ENCODE results near the gene HMGXB4. TPM values are rescaled to one million over a fixed set of nuclear protein-coding genes. Genes with fewer than 3 reads are reported as not detected.

Gene HMGXB4
- polyA plus RNA-seq, 2 of the 4 experiments (the other 2 are of a cell fraction), result 12.9 to 29.5 TPM

DNA sequence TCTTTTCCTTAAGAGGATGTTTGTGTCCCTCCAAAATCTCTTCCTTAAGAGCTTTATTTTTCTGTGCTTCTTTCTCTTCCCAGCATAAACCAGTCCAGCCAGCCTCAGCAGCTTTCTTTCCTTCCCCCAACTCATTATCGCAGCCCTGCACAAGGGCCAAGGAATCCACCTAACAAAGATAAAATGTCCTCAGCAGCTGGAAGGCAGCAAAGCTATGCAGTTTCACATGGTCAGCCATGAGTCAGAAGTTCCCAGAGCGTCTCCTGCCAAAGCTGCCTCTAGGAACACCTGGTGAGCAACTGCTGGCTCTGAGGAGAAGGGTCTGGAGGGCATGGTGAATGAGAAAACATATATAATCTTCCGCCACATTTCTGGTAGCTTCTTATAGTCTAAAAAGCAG is 45.3 kb upstream of the HMGXB4 start:
- ChIA-PET POLR2A (no interaction called here), CTCF (interaction anchor here (1.3 to 1.5 kb wide), 2 partner anchors 57 to 60 kb away, joined by 3 read pairs; no protein-coding TSS in a partner anchor)
- no peaks in the 10 kb centered on the region for H3K4me1 ChIP-seq
- H3K27ac ChIP-seq, result no peak overlapping the region
- H3K4me2 ChIP-seq, result no peak overlapping the region
- no peak for DNase-seq (ENCODE audit: low read depth in 1 of 2, low spot score in 1 of 2)
- ATAC-seq, result no peak
- no peaks in the 10 kb centered on the region for H3K9me3 ChIP-seq
- TF ChIP-seq ZFP36 (IDR thresholded peaks at IDR 0.05; ENCODE audit: borderline replicate concordance, partially characterized antibody), result no peak
- no peak for TF ChIP-seq ZSCAN20 (CRISPR knock-in tag; IDR thresholded peaks at IDR 0.05)
- TF ChIP-seq, protein P1, sequence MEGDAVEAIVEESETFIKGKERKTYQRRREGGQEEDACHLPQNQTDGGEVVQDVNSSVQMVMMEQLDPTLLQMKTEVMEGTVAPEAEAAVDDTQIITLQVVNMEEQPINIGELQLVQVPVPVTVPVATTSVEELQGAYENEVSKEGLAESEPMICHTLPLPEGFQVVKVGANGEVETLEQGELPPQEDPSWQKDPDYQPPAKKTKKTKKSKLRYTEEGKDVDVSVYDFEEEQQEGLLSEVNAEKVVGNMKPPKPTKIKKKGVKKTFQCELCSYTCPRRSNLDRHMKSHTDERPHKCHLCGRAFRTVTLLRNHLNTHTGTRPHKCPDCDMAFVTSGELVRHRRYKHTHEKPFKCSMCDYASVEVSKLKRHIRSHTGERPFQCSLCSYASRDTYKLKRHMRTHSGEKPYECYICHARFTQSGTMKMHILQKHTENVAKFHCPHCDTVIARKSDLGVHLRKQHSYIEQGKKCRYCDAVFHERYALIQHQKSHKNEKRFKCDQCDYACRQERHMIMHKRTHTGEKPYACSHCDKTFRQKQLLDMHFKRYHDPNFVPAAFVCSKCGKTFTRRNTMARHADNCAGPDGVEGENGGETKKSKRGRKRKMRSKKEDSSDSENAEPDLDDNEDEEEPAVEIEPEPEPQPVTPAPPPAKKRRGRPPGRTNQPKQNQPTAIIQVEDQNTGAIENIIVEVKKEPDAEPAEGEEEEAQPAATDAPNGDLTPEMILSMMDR (IDR thresholded peaks at IDR 0.05), result no peak
- H3K4me3 ChIP-seq, result no peak overlapping the region
- WGBS (ENCODE audit: missing lambda C conversion rate), result 35% methylated on average over 3 of the region's 3 CpGs
- no peak for FAIRE-seq

DNA sequence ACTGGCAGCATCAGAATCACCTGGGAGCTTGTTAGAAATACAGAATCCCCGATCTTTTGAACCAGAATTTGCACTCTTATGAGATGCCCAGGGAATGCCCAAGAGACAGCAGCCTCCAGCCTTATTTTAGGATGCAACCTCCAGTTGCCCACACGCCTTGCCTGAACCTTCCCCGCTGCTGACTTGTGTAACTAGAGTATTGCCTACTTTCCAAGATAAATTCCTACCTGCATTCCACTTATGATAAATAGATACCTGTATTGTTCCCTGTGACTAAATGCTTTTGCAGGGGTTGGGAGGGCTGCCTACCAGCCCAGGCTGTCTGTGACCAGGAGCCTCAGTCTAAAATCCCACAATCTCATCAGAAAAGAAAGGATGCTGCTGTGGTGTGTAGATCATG is 44.3 kb upstream of the HMGXB4 start:
- ChIA-PET POLR2A (no interaction called here), CTCF (no interaction called here)
- DNase-seq (ENCODE audit: low read depth in 1 of 2, low spot score in 1 of 2), result no peak
- no peak overlapping the region for H3K4me2 ChIP-seq
- no peak for FAIRE-seq
- 56% methylated on average over 3 of the region's 3 CpGs for WGBS (ENCODE audit: missing lambda C conversion rate)
- no peaks in the 10 kb centered on the region for H3K9me3 ChIP-seq
- no peak overlapping the region for H3K4me3 ChIP-seq
- H3K4me1 ChIP-seq, result no peaks in the 10 kb centered on the region
- TF ChIP-seq, protein P2, sequence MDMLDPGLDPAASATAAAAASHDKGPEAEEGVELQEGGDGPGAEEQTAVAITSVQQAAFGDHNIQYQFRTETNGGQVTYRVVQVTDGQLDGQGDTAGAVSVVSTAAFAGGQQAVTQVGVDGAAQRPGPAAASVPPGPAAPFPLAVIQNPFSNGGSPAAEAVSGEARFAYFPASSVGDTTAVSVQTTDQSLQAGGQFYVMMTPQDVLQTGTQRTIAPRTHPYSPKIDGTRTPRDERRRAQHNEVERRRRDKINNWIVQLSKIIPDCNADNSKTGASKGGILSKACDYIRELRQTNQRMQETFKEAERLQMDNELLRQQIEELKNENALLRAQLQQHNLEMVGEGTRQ (IDR thresholded peaks at IDR 0.05), result no peak
- no peak for TF ChIP-seq ELK1 (IDR thresholded peaks at IDR 0.05; ENCODE audit: low read depth, low read length)
- TF ChIP-seq FOSB (CRISPR knock-in tag; IDR thresholded peaks at IDR 0.05), result no peak
- TF ChIP-seq MAFK (IDR thresholded peaks at IDR 0.05; ENCODE audit: partially characterized antibody), result no peak
- TF ChIP-seq RNF2 (IDR thresholded peaks at IDR 0.05; ENCODE audit: borderline replicate concordance, low read depth), result no peak
- no peak for TF ChIP-seq MAZ (IDR thresholded peaks at IDR 0.05; ENCODE audit: borderline replicate concordance, low read depth, low read length)
- no peak for TF ChIP-seq POLR2AphosphoS2 (conservative IDR thresholded peaks at IDR 0.05; ENCODE audit: low read length)
- TF ChIP-seq RARB (CRISPR knock-in tag; IDR thresholded peaks at IDR 0.05), result no peak
- no peak for TF ChIP-seq RAD21 (conservative IDR thresholded peaks at IDR 0.05 in 1 of 2, IDR thresholded peaks at IDR 0.05 in 1 of 2)
- no peak for TF ChIP-seq HES2 (IDR thresholded peaks at IDR 0.05)
- TF ChIP-seq CBX8 (IDR thresholded peaks at IDR 0.05), result no peak
- no peak overlapping the region for H3K27ac ChIP-seq
- no peak for ATAC-seq

DNA sequence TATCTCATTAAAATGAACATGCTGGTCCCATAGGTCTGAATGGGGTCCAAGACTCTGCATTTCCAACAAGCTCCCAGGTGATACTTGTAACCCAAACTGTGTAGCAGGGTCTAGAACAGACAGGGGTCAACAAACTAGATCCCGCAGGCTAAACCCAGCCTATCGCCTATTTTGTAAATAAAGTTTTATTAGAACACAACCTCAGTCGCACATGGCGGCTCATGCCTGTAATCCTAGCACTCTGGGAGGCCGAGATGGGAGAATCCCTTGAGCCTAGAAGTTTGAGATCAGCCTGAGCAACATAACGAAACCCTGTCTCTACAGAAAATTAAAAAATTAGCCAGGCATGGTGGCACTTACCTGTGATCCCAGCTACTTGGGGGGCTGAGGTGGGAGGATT is 42.3 kb upstream of the HMGXB4 start:
- 70% methylated on average over 6 of the region's 6 CpGs for WGBS (ENCODE audit: missing lambda C conversion rate)
- Histone ChIP-seq H3K27ac (no peak overlapping the region), H3K4me1 (no peaks in the 10 kb centered on the region), H3K4me2 (no peak overlapping the region), H3K4me3 (no peak overlapping the region), H3K9me3 (no peaks in the 10 kb centered on the region)
- FAIRE-seq, result no peak
- no peak for ATAC-seq
- TF ChIP-seq RAD21 (conservative IDR thresholded peaks at IDR 0.05 in 1 of 2, IDR thresholded peaks at IDR 0.05 in 1 of 2) (no peak), HES2 (IDR thresholded peaks at IDR 0.05) (no peak), HOXB13 (CRISPR knock-in tag; IDR thresholded peaks at IDR 0.05; ENCODE audit: low read depth) (no peak)
- POLR2A ChIA-PET, result no interaction called here
- DNase-seq (ENCODE audit: low read depth in 1 of 2, low spot score in 1 of 2), result no peak
- CTCF ChIA-PET, result no interaction called here

- 21% methylated on average over 3 of the region's 3 CpGs for WGBS (ENCODE audit: missing lambda C conversion rate)
- Histone ChIP-seq H3K4me3 (no peak overlapping the region), H3K27ac (no peak overlapping the region), H3K4me1 (no peaks in the 10 kb centered on the region), H3K9me3 (no peaks in the 10 kb centered on the region), H3K4me2 (no peak overlapping the region)
- ChIA-PET CTCF (no interaction called here), POLR2A (no interaction called here)
- TF ChIP-seq, protein P2 (IDR thresholded peaks at IDR 0.05), result no peak
- TF ChIP-seq JUNB (IDR thresholded peaks at IDR 0.05) (no peak), ZC3H11A (IDR thresholded peaks at IDR 0.05) (no peak), RCOR1 (IDR thresholded peaks at IDR 0.05; ENCODE audit: low read depth, low read length) (no peak)
- FAIRE-seq (no peak), DNase-seq (ENCODE audit: low read depth in 1 of 2, low spot score in 1 of 2) (no peak), ATAC-seq (no peak)
Observed at GRCh38 chr22:35215993-35216392, 41.3 kb upstream of the HMGXB4 start.

Measured in A549 (cell line).